Vagina (tissue), 2 donors: ENCODE measurements around the gene GPR62. TPM values are rescaled to one million over a fixed set of nuclear protein-coding genes. Genes with fewer than 3 reads are reported as not detected.
A peak's percentile ranks its signal among the peaks of the same experiment; 100 is the strongest.

Source experiments
- DNase-seq, 2 donors: peaks; one replicate each; pipeline ENCODE4 v3.0.0-alpha.2; 2017; ENCODE audit errors: extremely low spot score in 2 of 2
- H3K27ac ChIP-seq: fragments of 200-600 bp; sonication (generic); one replicate; pipeline ENCODE4 v1.5.1; 2019
- H3K27me3 ChIP-seq: fragments of 200-600 bp; sonication (generic); one replicate; pipeline ENCODE4 v1.5.1; 2019
- H3K36me3 ChIP-seq, 2 donors: fragments of 200-600 bp; sonication (generic); one replicate each; pipeline ENCODE4 v1.5.1; 2017 to 2019
- H3K4me1 ChIP-seq: fragments of 200-600 bp; sonication (generic); one replicate; pipeline ENCODE4 v1.5.1; 2019
- H3K4me3 ChIP-seq, 2 donors: fragments of 200-600 bp; sonication (generic); 1 replicate in 1 of 2; 2 replicates in 1 of 2; pipeline ENCODE4 v1.5.1; 2016 to 2019
- H3K9me3 ChIP-seq: fragments of 200-600 bp; sonication (generic); one replicate; pipeline ENCODE4 v1.5.1; 2019
- POLR2A ChIP-seq, 2 donors: fragments of 450-650 bp; IDR thresholded peaks; one replicate each; pipeline ENCODE4 v1.6.1; 2017; ENCODE audit warnings: antibody characterized with exemption in 2 of 2, mild to moderate bottlenecking in 2 of 2, moderate library complexity in 2 of 2
- POLR2AphosphoS5 ChIP-seq, 2 donors: sonication (generic); formaldehyde crosslinking; IDR thresholded peaks; one replicate each; pipeline ENCODE4 v1.9.0; 2017; ENCODE audit warnings: antibody characterized with exemption in 2 of 2, mild to moderate bottlenecking in 2 of 2, low read depth in 1 of 2; ENCODE audit not compliant: insufficient read depth in 1 of 2
- intact Hi-C: fragments of 100-400 bp; cut with DNase I; formaldehyde crosslinking; loops from one replicate; pipeline ENCODE4 v1.15.1; 2023
- total RNA-seq: library from RNA; depleted of rRNA; stranded (reverse); fragments of >200 nt; gene quantifications from one replicate; pipeline ENCODE4 v1.2.3, GENCODE V29; 2016
- TF ChIP-seq, protein P1 (sequence below), 3 experiments: fragments of 450-650 bp in 2 of 3; fragments of 200-600 bp in 1 of 3; sonication (generic) in 1 of 3; IDR thresholded peaks; one replicate each; pipeline ENCODE4 v1.5.1; 2017 to 2019; ENCODE audit warnings: antibody characterized with exemption in 3 of 3, mild to moderate bottlenecking in 2 of 3, moderate library complexity in 2 of 3

The GPR62 gene
- total RNA-seq, 1 donor from 2014 or later: not detected

DNA sequence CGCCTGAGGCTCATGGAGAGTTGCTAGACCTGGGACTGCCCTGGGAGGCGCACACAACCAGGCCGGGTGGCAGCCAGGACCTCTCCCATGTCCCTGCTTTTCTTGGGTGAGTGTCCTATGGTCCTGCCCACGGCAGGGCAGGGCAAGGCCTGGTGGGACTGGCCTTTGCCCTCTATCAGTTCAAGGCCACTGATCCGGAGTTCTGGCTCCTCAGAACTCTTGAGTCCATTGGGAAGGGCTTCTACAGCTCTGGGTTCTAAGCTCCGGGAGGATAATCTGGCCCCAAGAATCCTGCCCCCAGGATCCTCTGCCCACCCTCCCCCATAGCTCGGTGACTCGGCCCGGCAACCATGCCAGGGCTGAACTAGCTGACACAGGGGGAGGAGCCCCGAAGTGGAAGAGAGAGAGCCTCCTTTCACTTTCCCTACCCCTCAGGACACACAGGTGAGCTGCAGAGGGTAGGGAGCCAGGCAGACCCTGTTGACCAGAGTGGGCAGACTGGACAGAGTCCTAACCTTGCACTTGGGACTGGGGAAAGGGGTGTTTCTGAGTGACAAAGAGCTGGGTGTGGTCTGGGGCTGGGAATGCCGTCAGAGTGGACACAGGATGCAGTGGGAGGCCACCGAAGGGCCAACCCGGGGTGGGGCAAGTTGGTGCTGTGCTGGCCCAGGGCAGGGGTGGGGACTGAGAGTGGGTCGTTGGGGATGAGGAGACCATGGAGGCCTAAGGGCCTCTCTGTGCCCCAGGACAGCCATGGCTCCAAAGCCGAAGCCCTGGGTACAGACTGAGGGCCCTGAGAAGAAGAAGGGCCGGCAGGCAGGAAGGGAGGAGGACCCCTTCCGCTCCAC, 12.4 kb upstream of the GPR62 start:
- intact Hi-C loops: no loop called here
- peak overlapping the region; percentile 38 to 69 for H3K4me3 ChIP-seq
- peaks cover 31% of the 10 kb centered on the region for H3K4me1 ChIP-seq
- H3K9me3 ChIP-seq: no peaks in the 10 kb centered on the region
- peaks cover 0 to 3% of the 10 kb centered on the region in 2 donors for H3K36me3 ChIP-seq
- peak overlapping the region; percentile 88 for H3K27ac ChIP-seq
- TF ChIP-seq, protein P1, sequence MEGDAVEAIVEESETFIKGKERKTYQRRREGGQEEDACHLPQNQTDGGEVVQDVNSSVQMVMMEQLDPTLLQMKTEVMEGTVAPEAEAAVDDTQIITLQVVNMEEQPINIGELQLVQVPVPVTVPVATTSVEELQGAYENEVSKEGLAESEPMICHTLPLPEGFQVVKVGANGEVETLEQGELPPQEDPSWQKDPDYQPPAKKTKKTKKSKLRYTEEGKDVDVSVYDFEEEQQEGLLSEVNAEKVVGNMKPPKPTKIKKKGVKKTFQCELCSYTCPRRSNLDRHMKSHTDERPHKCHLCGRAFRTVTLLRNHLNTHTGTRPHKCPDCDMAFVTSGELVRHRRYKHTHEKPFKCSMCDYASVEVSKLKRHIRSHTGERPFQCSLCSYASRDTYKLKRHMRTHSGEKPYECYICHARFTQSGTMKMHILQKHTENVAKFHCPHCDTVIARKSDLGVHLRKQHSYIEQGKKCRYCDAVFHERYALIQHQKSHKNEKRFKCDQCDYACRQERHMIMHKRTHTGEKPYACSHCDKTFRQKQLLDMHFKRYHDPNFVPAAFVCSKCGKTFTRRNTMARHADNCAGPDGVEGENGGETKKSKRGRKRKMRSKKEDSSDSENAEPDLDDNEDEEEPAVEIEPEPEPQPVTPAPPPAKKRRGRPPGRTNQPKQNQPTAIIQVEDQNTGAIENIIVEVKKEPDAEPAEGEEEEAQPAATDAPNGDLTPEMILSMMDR (IDR thresholded peaks at IDR 0.05): no peak
- TF ChIP-seq POLR2AphosphoS5 (IDR thresholded peaks at IDR 0.05; ENCODE audit: insufficient read depth in 1 of 2, low read depth in 1 of 2): no peak
- TF ChIP-seq POLR2A (IDR thresholded peaks at IDR 0.05): no peak
- DNase-seq: no peak
- H3K27me3 ChIP-seq: no peaks in the 10 kb centered on the region

DNA sequence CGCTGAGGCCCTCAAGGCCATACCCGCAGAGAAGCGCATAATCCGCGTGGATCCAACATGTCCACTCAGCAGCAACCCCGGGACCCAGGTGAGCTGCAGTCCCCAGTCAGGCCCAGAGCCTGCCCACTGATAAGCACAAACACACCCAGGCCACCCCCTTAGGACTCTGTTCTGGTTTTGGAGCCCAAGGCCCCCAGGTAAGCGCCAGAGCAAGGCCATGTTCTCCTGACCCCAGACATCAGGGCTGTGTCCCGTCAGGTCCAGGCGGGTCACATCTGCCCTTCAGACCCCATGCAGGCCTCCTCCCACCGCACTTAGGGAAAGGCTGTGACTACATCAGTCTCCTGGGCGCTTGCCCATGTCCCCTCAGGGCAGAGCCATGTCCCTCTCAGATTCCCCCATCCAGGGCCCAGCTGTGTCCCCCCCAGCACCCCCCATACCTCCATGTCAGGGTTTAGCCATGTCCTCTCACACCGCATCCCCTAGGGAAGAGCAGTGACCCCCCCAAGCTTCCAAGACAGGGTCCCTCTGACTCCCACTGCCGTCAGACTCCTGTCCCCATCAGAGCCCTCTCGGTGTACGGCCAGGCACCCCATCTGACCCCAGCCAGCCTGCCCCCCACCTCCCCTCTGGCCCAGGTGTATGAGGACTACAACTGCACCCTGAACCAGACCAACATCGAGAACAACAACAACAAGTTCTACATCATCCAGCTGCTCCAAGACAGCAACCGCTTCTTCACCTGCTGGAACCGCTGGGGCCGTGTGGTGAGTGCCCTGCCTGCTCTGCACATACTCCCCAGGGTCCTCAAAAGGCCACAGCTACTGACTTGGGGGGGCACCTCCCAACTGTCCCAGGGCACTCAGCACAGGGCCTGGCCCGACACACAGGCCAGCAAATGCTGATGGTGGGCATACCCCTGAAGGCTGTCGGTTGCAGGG, 11.5 kb upstream of the GPR62 start:
- Histone ChIP-seq H3K4me3 (peak overlapping the region in 1 of 2 donors; percentile 38), H3K4me1 (peaks cover 31% of the 10 kb centered on the region), H3K27me3 (no peaks in the 10 kb centered on the region), H3K27ac (peak overlapping the region; percentile 88), H3K9me3 (no peaks in the 10 kb centered on the region), H3K36me3 (no peaks in the 10 kb centered on the region)
- DNase-seq: no peak
- intact Hi-C loops: no loop called here
- TF ChIP-seq POLR2A (IDR thresholded peaks at IDR 0.05) (no peak), POLR2AphosphoS5 (IDR thresholded peaks at IDR 0.05; ENCODE audit: insufficient read depth in 1 of 2, low read depth in 1 of 2) (no peak)
- TF ChIP-seq, protein P1 (IDR thresholded peaks at IDR 0.05): no peak

DNA sequence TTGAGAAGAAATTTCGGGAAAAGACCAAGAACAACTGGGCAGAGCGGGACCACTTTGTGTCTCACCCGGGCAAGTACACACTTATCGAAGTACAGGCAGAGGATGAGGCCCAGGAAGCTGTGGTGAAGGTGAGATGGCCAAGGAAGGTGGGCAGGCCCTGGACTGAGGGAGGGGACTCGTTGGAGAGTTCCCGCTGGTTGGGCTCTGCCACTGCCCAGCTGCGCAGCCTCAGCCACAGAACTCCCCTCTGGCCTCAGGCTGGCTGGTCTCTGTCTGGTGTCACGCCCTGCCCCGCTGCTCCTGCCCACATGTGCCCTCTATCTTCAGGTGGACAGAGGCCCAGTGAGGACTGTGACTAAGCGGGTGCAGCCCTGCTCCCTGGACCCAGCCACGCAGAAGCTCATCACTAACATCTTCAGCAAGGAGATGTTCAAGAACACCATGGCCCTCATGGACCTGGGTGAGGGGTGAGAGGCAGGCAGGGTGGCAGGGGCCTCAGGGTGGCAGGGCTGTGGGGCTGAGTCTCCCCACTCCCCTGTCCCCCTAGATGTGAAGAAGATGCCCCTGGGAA, 10.6 kb upstream of the GPR62 start:
- Histone ChIP-seq H3K9me3 (no peaks in the 10 kb centered on the region), H3K36me3 (no peaks in the 10 kb centered on the region), H3K4me1 (peaks cover 31% of the 10 kb centered on the region), H3K27ac (no peak overlapping the region), H3K27me3 (no peaks in the 10 kb centered on the region), H3K4me3 (no peak overlapping the region)
- DNase-seq: no peak
- intact Hi-C loops: no loop called here
- TF ChIP-seq, protein P1 (IDR thresholded peaks at IDR 0.05): no peak
- TF ChIP-seq POLR2AphosphoS5 (IDR thresholded peaks at IDR 0.05; ENCODE audit: insufficient read depth in 1 of 2, low read depth in 1 of 2) (no peak), POLR2A (IDR thresholded peaks at IDR 0.05) (no peak)

DNA sequence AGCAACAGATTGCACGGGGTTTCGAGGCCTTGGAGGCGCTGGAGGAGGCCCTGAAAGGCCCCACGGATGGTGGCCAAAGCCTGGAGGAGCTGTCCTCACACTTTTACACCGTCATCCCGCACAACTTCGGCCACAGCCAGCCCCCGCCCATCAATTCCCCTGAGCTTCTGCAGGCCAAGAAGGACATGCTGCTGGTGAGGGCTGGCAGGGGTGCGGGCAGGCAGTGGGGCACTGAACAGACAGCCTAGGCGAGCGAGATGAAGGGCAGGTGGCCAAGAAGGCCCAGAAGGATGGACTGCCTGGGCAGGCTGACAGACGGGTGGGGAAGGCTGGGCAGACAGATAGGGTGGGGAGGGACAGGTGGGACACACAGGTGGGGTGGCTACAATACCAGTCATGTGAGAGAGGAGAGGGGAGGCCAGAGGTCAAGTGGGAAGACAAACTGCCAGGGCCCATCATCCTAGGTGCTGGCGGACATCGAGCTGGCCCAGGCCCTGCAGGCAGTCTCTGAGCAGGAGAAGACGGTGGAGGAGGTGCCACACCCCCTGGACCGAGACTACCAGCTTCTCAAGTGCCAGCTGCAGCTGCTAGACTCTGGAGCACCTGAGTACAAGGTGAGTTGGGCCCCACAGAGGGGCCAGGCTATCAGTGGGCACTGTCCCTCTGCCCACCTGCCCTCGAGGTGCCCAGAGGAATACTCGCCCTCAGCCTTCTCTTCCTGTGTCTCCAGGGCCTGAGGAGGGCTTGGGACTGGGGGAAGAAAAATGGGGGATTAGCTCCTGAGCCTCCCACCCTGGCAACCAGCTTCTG, 9.9 kb upstream of the GPR62 start:
- intact Hi-C loops: no loop called here
- TF ChIP-seq, protein P1 (IDR thresholded peaks at IDR 0.05): no peak
- TF ChIP-seq POLR2AphosphoS5 (IDR thresholded peaks at IDR 0.05; ENCODE audit: insufficient read depth in 1 of 2, low read depth in 1 of 2) (no peak), POLR2A (IDR thresholded peaks at IDR 0.05) (no peak)
- no peak overlapping the region for H3K4me3 ChIP-seq
- H3K27ac ChIP-seq: no peak overlapping the region
- no peaks in the 10 kb centered on the region for H3K27me3 ChIP-seq
- no peaks in the 10 kb centered on the region for H3K9me3 ChIP-seq
- H3K36me3 ChIP-seq: no peaks in the 10 kb centered on the region
- peaks cover 26% of the 10 kb centered on the region for H3K4me1 ChIP-seq
- no peak for DNase-seq
